Ramos (cell line): ENCODE results near the gene HTR6.

Experiments used
- in situ Hi-C: fragments of 300-500 bp; cut with MboI; formaldehyde crosslinking; loops from one replicate; pipeline ENCODE4 v1.14.3; 2022; ENCODE audit warnings: low sequenced_read_pairs; ENCODE audit not compliant: unreplicated experiment

HTR6 gene

GRCh38 chr1:19709260-19709793 is 44.7 kb downstream of the HTR6 start:
- in situ Hi-C loops = no loop called here

DNA sequence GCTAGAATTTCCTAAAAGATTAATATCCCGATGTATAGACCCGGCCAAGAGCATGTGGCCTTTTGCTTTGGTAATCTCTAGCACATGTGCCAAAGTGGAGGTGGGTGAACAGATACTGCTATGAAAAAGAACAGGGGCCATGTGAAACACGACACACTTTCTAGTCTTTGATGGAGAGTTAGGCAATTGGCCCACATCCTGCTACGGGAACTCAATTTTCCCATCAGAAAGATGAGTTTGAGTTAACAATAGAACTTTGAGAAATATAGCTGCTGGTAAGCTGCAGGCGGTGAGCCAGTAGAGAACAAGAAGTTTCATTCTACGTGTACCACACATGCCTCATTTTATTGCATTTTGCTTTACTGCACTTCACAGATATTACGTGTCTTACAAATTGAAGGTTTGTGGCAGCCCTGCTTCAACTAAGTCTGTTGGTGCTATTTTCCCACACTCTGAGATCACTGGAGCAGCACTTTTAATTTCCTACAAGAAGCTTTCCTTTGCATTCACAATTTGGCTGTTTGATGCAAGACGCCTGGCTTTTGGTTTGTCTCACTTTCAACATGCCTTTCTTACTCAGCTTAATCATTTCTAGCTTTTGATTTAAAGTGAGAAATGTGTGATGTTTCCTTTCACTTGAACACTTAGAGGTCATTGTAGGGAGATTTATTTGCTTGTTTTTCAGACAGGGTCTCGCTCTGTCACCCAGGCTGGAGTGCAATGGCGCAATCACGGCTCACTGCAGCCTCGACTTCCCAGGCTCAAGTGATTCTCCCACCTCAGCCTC is 46.3 kb downstream of the HTR6 start:
- in situ Hi-C loops = no loop called here

GRCh38 chr1:19712928-19713327 is 48.3 kb downstream of the HTR6 start:
- in situ Hi-C loops = no loop called here

DNA sequence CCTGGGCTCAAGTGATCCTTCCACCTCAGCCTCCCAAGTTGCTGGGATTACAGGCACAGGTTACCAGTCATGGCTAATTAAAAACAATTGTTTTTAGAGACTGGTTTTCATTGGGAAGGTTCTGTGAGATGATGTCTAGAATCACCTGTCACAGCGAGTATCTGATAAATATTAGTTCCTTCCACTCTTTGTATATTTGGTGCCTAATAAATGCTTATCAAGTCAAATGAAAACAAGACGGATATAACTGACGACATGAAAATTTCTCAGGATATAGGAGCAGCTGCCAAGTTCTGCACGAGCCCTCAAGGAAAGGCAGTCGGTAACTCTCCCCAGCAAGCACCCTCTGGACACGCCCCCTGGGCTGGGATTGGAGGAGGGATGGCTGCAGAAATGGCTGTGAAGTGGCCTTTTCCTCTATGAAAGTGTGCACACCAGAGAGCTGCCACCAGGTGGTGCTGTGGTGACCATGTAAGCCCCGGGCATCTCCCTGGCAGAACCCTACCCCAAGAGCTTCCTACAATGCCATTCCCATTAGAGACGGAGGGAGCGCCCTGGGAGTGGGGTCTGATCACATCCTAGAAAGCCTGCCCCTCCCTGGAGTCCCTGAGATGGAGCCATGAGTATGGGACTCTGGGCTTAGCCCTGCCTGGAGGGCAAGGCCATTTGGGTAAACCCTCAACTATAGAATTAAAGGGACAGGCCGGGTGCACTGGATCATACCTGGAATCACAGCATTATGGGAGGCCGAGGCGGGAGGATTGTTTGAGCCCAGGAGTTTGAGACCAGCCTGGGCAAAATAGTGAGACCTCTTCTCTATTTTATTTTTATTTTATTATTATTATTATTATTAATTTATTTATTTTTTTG is 50.9 kb downstream of the HTR6 start:
- in situ Hi-C loops = no loop called here

- in situ Hi-C loops = no loop called here
These were observed 52.8 kb downstream of the HTR6 start for GRCh38 chr1:19717467-19717866.

DNA sequence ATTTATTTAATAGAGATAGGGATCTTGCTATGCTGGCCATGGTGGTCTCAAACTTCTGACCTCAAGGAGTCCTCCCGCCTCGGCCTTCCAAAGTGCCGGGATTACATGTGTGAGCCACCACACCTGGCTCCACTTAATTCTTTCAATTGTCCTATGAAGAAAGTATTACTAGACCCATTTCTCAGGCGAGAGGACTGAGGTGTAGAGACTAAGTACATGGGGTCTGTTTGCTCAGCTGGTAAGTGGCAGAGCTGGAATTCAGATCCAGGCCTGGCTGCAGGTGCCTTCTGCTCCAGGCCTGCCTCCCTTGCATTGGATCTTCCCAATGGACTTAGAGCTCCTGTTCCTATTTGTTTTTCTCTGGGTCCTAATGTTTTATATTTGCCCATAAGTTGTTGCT is 55.5 kb downstream of the HTR6 start:
- in situ Hi-C loops = no loop called here

- in situ Hi-C loops = no loop called here
These were observed 56.3 kb downstream of the HTR6 start for GRCh38 chr1:19720973-19721372.

DNA sequence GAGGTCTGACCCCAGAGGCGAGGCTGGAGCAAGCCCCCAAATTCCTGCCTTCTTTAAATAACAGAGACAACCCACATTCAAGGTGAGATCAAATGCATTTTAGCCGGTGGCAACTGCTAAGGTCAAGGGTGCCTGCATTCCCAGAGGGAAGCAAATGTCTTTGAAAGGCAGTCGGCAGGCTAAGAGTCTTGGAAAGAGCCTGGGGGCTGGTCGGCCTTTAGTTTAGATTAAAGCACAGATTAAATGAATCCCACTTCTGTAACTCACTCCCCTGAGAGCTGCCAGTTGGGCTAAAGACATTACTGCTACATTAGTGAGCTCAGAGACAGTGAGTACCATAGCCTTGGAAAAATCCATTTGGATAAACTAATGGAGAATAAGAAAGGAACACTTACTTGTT is 59.2 kb downstream of the HTR6 start:
- in situ Hi-C loops = no loop called here

GRCh38 chr1:19725606-19726005 is 60.9 kb downstream of the HTR6 start:
- in situ Hi-C loops = no loop called here

DNA sequence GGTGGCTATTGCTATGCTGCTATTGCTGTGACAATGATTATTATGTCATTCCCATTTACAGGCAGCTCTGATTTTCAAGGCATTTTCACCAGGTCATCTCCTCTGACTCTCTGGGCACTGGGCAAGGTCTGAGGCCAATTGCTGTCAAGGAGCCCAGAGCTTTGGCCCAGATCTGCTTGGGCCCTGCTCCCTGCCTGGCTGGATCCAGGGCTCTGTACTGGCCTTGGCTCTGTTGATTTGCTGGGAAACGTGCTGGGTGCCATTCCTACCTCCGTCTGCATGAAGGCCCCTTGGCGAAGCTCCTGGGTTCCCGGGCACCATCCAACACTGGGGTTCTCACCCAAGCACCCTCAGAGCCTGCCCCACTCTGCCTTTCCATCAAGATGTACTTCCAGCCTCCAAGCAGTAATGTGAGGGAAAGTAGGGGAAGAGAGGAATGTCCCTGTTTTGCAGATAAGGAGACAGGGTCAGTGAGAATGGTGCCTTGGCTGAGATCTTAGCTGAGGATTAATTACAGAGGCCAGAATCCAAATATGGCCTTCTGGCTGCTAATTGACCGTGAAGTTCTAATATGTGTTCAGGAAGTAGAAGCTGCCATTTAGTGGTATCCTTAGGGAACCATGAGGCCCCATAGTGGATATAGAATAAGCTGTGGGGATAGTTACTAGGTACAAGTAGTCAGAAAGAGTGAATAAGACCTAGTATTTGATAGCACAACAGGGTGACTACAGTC is 63.9 kb downstream of the HTR6 start:
- in situ Hi-C loops = no loop called here

GRCh38 chr1:19730232-19730631 is 65.6 kb downstream of the HTR6 start:
- in situ Hi-C loops = no loop called here
